NB4 (cell line): Measurements from ENCODE around the gene MOSMO.
"Not testable (repeated sequence)": the region's sequence is repeated elsewhere in the genome, so short reads cannot be mapped to it uniquely, and the experiment has no call there.

Experiments
- DNase-seq: peaks from one replicate; pipeline ENCODE4 v3.0.0; 2010; ENCODE audit warnings: low read depth
- H3K4me3 ChIP-seq: one replicate; pipeline ENCODE4 v1.5.1; 2011; ENCODE audit warnings: mild to moderate bottlenecking, low read depth, low read length, moderate library complexity
- MYC ChIP-seq: IDR thresholded peaks from 2 replicates; pipeline ENCODE4 v1.6.1; 2011; ENCODE audit warnings: low read depth, low read length
- POLR2A ChIP-seq: IDR thresholded peaks from 2 replicates; pipeline ENCODE4 v1.6.1; 2011; ENCODE audit warnings: mild to moderate bottlenecking; ENCODE audit not compliant: insufficient read length; ENCODE audit errors: extremely low read depth
- TF ChIP-seq, protein P1 (sequence below): IDR thresholded peaks from 2 replicates; pipeline ENCODE4 v1.6.1; 2011; ENCODE audit warnings: low read depth, low read length
- TF ChIP-seq, protein P2 (sequence below): IDR thresholded peaks from one replicate; pipeline ENCODE4 v1.5.1; 2012; ENCODE audit warnings: low read depth, low read length

MOSMO gene

DNA sequence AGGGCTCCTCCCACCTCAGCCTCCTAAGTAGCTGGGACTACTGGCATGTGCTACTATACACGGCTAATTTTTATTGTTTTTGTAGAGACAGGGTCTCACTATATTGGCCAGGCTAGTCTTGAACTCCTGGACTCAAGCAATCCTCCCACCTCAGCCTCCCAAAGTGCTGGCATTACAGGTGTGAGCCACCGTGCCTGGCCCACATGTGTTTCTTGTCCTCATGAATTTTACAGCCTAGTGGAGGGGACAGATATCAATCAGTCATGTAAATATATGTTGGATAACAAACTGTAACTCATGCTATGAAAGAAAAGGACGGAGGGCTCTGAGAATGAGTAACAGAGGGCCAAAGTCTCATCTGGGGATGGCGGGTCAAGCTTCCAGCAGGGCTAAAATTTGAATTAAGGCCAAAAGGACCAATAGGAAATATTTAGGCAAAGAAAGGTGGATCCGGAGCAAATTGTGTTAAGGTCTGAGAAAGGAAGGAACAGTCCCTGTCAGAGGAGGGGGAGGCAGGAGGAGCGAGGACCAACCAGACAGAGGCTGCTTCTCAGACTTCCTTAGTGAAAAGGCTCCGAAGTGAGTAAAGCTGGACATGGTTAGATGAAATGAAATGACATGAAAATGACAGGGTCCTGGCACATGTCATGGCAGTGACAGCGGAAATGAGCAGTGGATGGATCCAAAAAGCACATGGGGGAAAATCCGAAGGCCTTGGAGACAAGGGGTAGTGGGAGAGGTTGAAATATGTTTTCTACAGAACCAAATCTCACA is 10.8 kb upstream of the MOSMO start:
- no peak for DNase-seq
- no peak for TF ChIP-seq MYC
- TF ChIP-seq, protein P1, sequence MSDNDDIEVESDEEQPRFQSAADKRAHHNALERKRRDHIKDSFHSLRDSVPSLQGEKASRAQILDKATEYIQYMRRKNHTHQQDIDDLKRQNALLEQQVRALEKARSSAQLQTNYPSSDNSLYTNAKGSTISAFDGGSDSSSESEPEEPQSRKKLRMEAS, result no peak
- TF ChIP-seq, protein P2, sequence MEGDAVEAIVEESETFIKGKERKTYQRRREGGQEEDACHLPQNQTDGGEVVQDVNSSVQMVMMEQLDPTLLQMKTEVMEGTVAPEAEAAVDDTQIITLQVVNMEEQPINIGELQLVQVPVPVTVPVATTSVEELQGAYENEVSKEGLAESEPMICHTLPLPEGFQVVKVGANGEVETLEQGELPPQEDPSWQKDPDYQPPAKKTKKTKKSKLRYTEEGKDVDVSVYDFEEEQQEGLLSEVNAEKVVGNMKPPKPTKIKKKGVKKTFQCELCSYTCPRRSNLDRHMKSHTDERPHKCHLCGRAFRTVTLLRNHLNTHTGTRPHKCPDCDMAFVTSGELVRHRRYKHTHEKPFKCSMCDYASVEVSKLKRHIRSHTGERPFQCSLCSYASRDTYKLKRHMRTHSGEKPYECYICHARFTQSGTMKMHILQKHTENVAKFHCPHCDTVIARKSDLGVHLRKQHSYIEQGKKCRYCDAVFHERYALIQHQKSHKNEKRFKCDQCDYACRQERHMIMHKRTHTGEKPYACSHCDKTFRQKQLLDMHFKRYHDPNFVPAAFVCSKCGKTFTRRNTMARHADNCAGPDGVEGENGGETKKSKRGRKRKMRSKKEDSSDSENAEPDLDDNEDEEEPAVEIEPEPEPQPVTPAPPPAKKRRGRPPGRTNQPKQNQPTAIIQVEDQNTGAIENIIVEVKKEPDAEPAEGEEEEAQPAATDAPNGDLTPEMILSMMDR, result no peak
- TF ChIP-seq POLR2A, result no peak
- H3K4me3 ChIP-seq, result no peak overlapping the region

DNA sequence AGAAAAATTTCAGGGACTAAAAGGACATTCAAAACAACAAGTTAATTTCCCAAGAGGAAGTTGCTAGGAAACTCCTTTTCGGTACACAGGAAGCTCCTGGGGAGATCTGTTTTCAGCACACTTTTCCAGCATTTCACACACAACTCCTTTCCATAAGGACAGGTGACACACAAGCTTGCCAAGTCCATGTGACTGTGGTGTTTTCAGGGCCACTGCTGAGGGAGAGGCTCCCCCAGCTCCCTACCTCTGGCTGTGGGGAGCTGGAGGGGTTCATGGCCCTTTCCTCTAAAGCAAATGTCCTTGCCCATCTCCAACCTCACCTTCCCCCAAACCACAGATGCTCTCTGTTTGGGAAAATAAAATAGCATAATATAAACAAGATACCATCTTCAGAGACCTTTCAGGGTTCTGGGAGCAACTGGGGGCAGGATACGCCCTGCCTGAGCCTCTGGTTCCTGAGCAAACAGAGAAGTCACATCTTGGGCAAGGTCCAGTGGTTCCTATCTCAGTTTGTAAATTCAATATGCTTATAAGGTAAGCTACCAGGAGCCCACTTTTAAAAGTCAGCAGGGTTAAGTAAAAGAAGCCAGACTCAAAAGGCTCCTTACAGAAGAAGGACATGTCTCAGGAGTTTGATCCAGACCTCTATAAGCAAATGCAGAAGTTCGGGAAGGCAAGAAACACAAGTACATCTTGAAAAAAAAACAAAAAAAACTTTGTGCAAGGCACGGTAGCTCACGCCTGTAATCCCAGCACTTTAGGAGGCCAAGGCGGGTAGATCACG is 10.0 kb upstream of the MOSMO start:
- DNase-seq, result no peak
- TF ChIP-seq, protein P2, result no peak
- TF ChIP-seq POLR2A (no peak), MYC (no peak)
- TF ChIP-seq, protein P1, result no peak
- no peak overlapping the region for H3K4me3 ChIP-seq

DNA sequence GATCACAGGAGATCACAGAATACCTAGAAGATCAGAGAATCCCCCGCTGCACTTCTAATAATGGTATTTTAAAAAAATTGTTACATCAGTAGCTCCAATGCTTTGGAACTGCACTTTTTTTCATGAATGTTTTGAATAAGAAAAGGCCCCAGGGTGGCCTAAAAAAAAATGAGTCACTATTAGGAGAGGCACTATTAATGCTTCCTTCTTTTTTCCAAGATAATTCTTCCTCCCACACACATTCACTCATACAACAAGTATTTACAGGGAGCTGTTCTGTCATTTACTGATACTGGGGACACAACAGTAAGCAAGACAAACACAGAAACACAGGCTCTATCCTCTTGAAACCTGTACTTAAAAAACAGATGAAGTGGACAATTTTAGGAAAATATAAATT is 6.3 kb upstream of the MOSMO start:
- no peak for DNase-seq
- H3K4me3 ChIP-seq, result no peak overlapping the region
- TF ChIP-seq, protein P2, result no peak
- TF ChIP-seq MYC, result no peak
- TF ChIP-seq, protein P1, result no peak
- no peak for TF ChIP-seq POLR2A

DNA sequence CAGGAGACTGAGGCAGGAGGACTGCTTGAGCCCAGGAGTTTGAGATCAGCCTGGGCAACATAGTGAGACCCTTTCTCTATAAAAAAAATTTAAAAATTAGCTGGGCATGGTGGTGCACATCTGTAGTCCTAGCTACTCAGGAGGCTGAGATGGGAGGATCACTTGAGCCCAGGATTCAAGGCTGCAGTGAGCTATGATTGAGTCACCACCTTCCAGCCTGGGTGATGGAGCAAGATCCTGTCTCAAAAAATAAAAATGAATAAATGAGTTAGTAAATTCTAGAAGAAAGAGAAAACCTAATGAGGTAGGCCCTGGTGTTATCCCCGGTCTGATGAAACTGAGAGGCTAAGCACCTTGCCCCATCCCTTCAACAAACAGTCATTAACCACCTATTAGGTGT is 5.9 kb upstream of the MOSMO start:
- not testable (repeated sequence) for DNase-seq

DNA sequence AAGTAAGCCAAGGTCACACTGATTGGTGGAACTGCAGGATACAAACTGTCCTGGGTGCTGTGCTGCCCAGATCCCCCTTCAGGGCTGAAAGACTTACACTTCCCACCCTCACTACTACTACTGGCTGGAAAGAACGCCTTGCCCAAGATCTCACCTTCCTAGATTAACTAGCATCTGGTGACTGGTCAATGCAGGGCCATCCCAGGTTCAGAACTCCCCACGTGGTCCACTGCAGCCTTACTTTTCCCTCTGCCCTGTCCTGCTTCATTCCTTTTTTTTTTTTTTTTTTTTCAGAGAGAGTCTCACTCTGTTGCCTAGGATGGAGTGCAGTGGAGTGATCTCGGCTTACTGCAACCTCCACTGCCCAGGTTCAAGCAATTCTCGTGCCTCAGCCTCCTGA is 4.7 kb upstream of the MOSMO start:
- DNase-seq, result no peak
- TF ChIP-seq POLR2A (no peak), MYC (no peak)
- TF ChIP-seq, protein P2, result no peak
- TF ChIP-seq, protein P1, result no peak

More for the DNA sequence above, 5.9 kb upstream of the MOSMO start:
- H3K4me3 ChIP-seq, result not testable (repeated sequence)

DNA sequence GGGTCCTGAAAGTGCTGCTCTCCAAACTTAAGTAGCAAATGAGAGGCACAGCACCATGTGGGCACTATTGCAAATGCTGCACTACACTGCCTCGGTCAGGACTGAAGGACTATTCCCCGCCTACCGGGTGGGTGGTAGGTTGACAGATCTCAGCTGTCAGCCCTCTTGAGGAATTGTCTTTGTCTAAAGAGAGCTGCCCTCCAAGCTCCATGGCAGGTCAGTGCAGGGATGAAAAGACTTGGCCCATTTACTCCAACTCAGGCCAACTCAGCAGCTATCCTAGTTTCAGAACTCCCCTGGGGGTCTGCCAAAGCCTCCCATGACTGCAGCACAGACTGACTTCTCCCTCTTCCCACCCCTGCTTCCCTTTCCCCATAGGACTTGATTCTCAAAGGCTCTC is 3.6 kb upstream of the MOSMO start:
- no peak overlapping the region for H3K4me3 ChIP-seq
- DNase-seq, result no peak
- TF ChIP-seq, protein P2, result no peak
- TF ChIP-seq MYC (no peak), POLR2A (no peak)
- TF ChIP-seq, protein P1, result no peak

More for the DNA sequence above, 4.7 kb upstream of the MOSMO start:
- H3K4me3 ChIP-seq, result no peak overlapping the region
